IMR-90 (cell line): ENCODE data around the gene ABCC5. TPM values are rescaled to one million over a fixed set of nuclear protein-coding genes. Genes with fewer than 3 reads are reported as not detected.

Source experiments
- ATAC-seq: fragments of 200-7000 bp; cut with Tn5 transposase; 2 replicates; pipeline ENCODE4 v1.9.1; 2020; ENCODE audit warnings: low read depth, mild to moderate bottlenecking, moderate library complexity
- BruUV-seq: library from RNA; stranded (reverse); fragments of 400-500 nt; replicated peaks from 2 replicates; lab custom pipeline; 2021; lab: Mats Ljungman, UMichigan
- CTCF ChIA-PET: fragments of 300-600 bp; formaldehyde crosslinking; extraction: SDS; loops from one replicate; lab custom pipeline; 2021; ENCODE audit warnings: antibody characterized with exemption; lab: Yijun Ruan, JAX
- POLR2A ChIA-PET: fragments of 300-600 bp; sonication (Branson Sonifier 250); formaldehyde crosslinking; loops from one replicate; lab custom pipeline; 2022; ENCODE audit warnings: antibody characterized with exemption; ENCODE audit not compliant: unreplicated experiment; lab: Charles Lee
- DNase-seq: peaks from one replicate; pipeline ENCODE4 v3.0.0; 2013
- H2AFZ ChIP-seq: replicated peaks from 2 replicates; pipeline ENCODE3; 2013; ENCODE audit warnings: low read length, mild to moderate bottlenecking; ENCODE audit not compliant: poor library complexity
- H2AK5ac ChIP-seq: 2 replicates; pipeline ENCODE4 v1.6.1; 2013; ENCODE audit warnings: low read depth, low read length, inconsistent platforms
- H2AK9ac ChIP-seq: replicated peaks from 2 replicates; pipeline ENCODE3; 2013; ENCODE audit warnings: mild to moderate bottlenecking, low read depth, low read length, moderate library complexity; ENCODE audit not compliant: poor library complexity
- H2BK120ac ChIP-seq: 2 replicates; pipeline ENCODE4 v1.6.1; 2013; ENCODE audit warnings: low read depth, low read length, inconsistent platforms
- H2BK15ac ChIP-seq: 3 replicates; pipeline ENCODE4 v1.6.1; 2013; ENCODE audit warnings: low read depth, low read length, inconsistent platforms
- H2BK20ac ChIP-seq: 2 replicates; pipeline ENCODE4 v1.6.1; 2013; ENCODE audit warnings: low read depth, mild to moderate bottlenecking, inconsistent platforms, low read length, moderate library complexity
- H2BK5ac ChIP-seq: 2 replicates; pipeline ENCODE4 v1.6.1; 2013; ENCODE audit warnings: mild to moderate bottlenecking, low read depth, low read length, inconsistent platforms; ENCODE audit not compliant: poor library complexity, severe bottlenecking
- H3K14ac ChIP-seq: replicated peaks from 2 replicates; pipeline ENCODE4 v1.6.1; 2013; ENCODE audit warnings: low read depth, low read length, inconsistent platforms
- H3K18ac ChIP-seq: 2 replicates; pipeline ENCODE4 v1.6.1; 2013; ENCODE audit warnings: low read depth, low read length, control low read depth
- H3K23ac ChIP-seq: 2 replicates; pipeline ENCODE4 v1.6.1; 2013; ENCODE audit warnings: low read depth, low read length, inconsistent platforms
- H3K27ac ChIP-seq: 2 replicates; pipeline ENCODE4 v1.5.1; 2013; ENCODE audit warnings: mild to moderate bottlenecking, control low read depth, low read length; ENCODE audit not compliant: insufficient read depth
- H3K27me3 ChIP-seq: 2 replicates; pipeline ENCODE4 v1.6.1; 2013; ENCODE audit warnings: low read length; ENCODE audit not compliant: control insufficient read depth, insufficient read depth
- H3K36me3 ChIP-seq: 2 replicates; pipeline ENCODE4 v1.6.1; 2013; ENCODE audit warnings: low read length, mixed read lengths; ENCODE audit not compliant: control insufficient read depth, insufficient read depth
- H3K4ac ChIP-seq: 2 replicates; pipeline ENCODE4 v1.6.1; 2013; ENCODE audit warnings: low read depth, low read length, inconsistent platforms
- H3K4me1 ChIP-seq: 2 replicates; pipeline ENCODE4 v1.6.1; 2013; ENCODE audit warnings: low read length, mixed read lengths; ENCODE audit not compliant: control insufficient read depth, insufficient read depth
- H3K4me2 ChIP-seq: 2 replicates; pipeline ENCODE4 v1.6.1; 2013; ENCODE audit warnings: low read depth, mild to moderate bottlenecking, control low read depth, low read length, moderate library complexity
- H3K4me3 ChIP-seq: 2 replicates; pipeline ENCODE4 v1.5.1; 2013; ENCODE audit warnings: low read depth, mild to moderate bottlenecking, control low read depth, low read length, moderate library complexity; ENCODE audit not compliant: insufficient read depth
- H3K56ac ChIP-seq: 2 replicates; pipeline ENCODE4 v1.6.1; 2013; ENCODE audit warnings: low read length, inconsistent platforms; ENCODE audit not compliant: insufficient read depth; ENCODE audit errors: extremely low read depth
- H3K79me1 ChIP-seq, 2 experiments: 2 replicates each; pipeline ENCODE4 v1.6.1; 2013; ENCODE audit warnings: low read length in 2 of 2, inconsistent platforms in 1 of 2, low read depth in 1 of 2
- H3K9ac ChIP-seq: 2 replicates; pipeline ENCODE4 v1.6.1; 2013; ENCODE audit warnings: low read depth, low read length, control low read depth
- H3K9me1 ChIP-seq: 2 replicates; pipeline ENCODE4 v1.6.1; 2013; ENCODE audit warnings: low read length, inconsistent platforms; ENCODE audit not compliant: insufficient read depth
- H3K9me3 ChIP-seq: 2 replicates; pipeline ENCODE4 v1.6.1; 2013; ENCODE audit warnings: low read length; ENCODE audit not compliant: control insufficient read depth, insufficient read depth
- H4K20me1 ChIP-seq: 2 replicates; pipeline ENCODE4 v1.6.1; 2013; ENCODE audit warnings: low read length, inconsistent platforms; ENCODE audit not compliant: insufficient read depth
- H4K5ac ChIP-seq: 2 replicates; pipeline ENCODE4 v1.6.1; 2013; ENCODE audit warnings: mild to moderate bottlenecking, low read depth, low read length, control low read depth
- H4K8ac ChIP-seq, 2 experiments: 2 replicates each; pipeline ENCODE4 v1.6.1; 2013; ENCODE audit warnings: low read depth in 2 of 2, low read length in 2 of 2, control low read depth in 1 of 2, inconsistent platforms in 1 of 2
- H4K91ac ChIP-seq: 2 replicates; pipeline ENCODE4 v1.6.1; 2013; ENCODE audit warnings: low read depth, low read length, inconsistent platforms; ENCODE audit not compliant: insufficient read depth
- BHLHE40 ChIP-seq: fragments of 150-350 bp; IDR thresholded peaks from 2 replicates; pipeline ENCODE4 v1.6.1; 2016; ENCODE audit warnings: mild to moderate bottlenecking, low read depth, low read length
- CEBPB ChIP-seq: IDR thresholded peaks from 2 replicates; pipeline ENCODE4 v1.6.1; 2012; ENCODE audit warnings: low read depth, low read length, improper control_type of control experiment
- CHD1 ChIP-seq: IDR thresholded peaks from 2 replicates; pipeline ENCODE4 v1.6.1; 2012; ENCODE audit warnings: low read depth, low read length, improper control_type of control experiment
- FOS ChIP-seq: fragments of 150-350 bp; IDR thresholded peaks from 2 replicates; pipeline ENCODE4 v1.6.1; 2016; ENCODE audit warnings: low read depth, low read length
- MAFK ChIP-seq: IDR thresholded peaks from 2 replicates; pipeline ENCODE4 v1.6.1; 2012; ENCODE audit warnings: low read depth, low read length, improper control_type of control experiment
- MAZ ChIP-seq: IDR thresholded peaks from 2 replicates; pipeline ENCODE4 v1.6.1; 2012; ENCODE audit warnings: low read depth, mild to moderate bottlenecking, low read length, improper control_type of control experiment, moderate library complexity, borderline replicate concordance
- MXI1 ChIP-seq: IDR thresholded peaks from 2 replicates; pipeline ENCODE4 v1.6.1; 2012; ENCODE audit warnings: low read depth, mild to moderate bottlenecking, low read length, moderate library complexity, borderline replicate concordance
- NFE2L2 ChIP-seq: fragments of 150-350 bp; IDR thresholded peaks from 2 replicates; pipeline ENCODE4 v1.6.1; 2016; ENCODE audit warnings: low read depth, mild to moderate bottlenecking, low read length
- POLR2A ChIP-seq: IDR thresholded peaks from 2 replicates; pipeline ENCODE4 v1.6.1; 2012; ENCODE audit warnings: mild to moderate bottlenecking, low read depth, low read length
- RAD21 ChIP-seq: IDR thresholded peaks from 2 replicates; pipeline ENCODE4 v1.6.1; 2012; ENCODE audit warnings: low read length, improper control_type of control experiment
- RCOR1 ChIP-seq: IDR thresholded peaks from 2 replicates; pipeline ENCODE4 v1.6.1; 2012; ENCODE audit warnings: mild to moderate bottlenecking, low read length, improper control_type of control experiment; ENCODE audit not compliant: insufficient replicate concordance
- RFX5 ChIP-seq: IDR thresholded peaks from 2 replicates; pipeline ENCODE4 v1.8.0; 2012; ENCODE audit warnings: low read depth, mild to moderate bottlenecking, low read length, moderate library complexity
- SMC3 ChIP-seq: fragments of 150-350 bp; IDR thresholded peaks from 2 replicates; pipeline ENCODE4 v1.6.1; 2016; ENCODE audit warnings: low read depth, mild to moderate bottlenecking, antibody characterized with exemption, low read length, moderate library complexity
- WGBS, 2 experiments: methylation state at CpG; one replicate each; pipeline versions ENCODE4 v1.1.5 to v1.1.7; 2013; ENCODE audit warnings: missing lambda C conversion rate in 2 of 2; ENCODE audit not compliant: insufficient read length in 1 of 2; ENCODE audit errors: extremely low coverage in 2 of 2; 5-methylcytosine and 5-hydroxymethylcytosine counted together
- dilution Hi-C: fragments of 300-500 bp; cut with HindIII; formaldehyde crosslinking; loops from one replicate; pipeline ENCODE4 v1.14.3; 2018; ENCODE audit warnings: low sequenced_read_pairs; ENCODE audit not compliant: unreplicated experiment
- in situ Hi-C: fragments of 300-500 bp; cut with MboI; formaldehyde crosslinking; loops from 3 replicates; pipeline ENCODE4 v1.14.3; 2019; ENCODE audit warnings: low sequenced_read_pairs, inconsistent platforms, mixed read lengths
- intact Hi-C: fragments of 100-400 bp; cut with micrococcal nuclease; formaldehyde crosslinking; loops from 2 replicates; pipeline ENCODE4 v1.10.0; 2022
- polyA plus RNA-seq, 3 experiments: library from polyadenylated mRNA; depleted of rRNA; stranded (reverse); fragments of >200 nt; gene quantifications; 2 replicates each; pipeline ENCODE4 v1.2.3, GENCODE V29; 2012; ENCODE audit warnings: low replicate concordance in 1 of 3
- total RNA-seq: library from RNA; depleted of rRNA; stranded (reverse); fragments of >200 nt; gene quantifications from 2 replicates; pipeline ENCODE4 v1.2.3, GENCODE V29; 2012
- TF ChIP-seq, protein P1 (sequence below): conservative IDR thresholded peaks from 2 replicates; pipeline ENCODE4 v1.5.1; 2012; ENCODE audit warnings: mild to moderate bottlenecking, low read depth, low read length, improper control_type of control experiment
- TF ChIP-seq, protein P2 (sequence below): fragments of 150-350 bp; IDR thresholded peaks from 2 replicates; pipeline ENCODE4 v1.6.1; 2016; ENCODE audit warnings: low read depth, mild to moderate bottlenecking, low read length, moderate library complexity, borderline replicate concordance
- TF ChIP-seq, protein P3 (sequence below): fragments of 150-350 bp; IDR thresholded peaks from 2 replicates; pipeline ENCODE4 v1.6.1; 2017; ENCODE audit warnings: mild to moderate bottlenecking, antibody characterized with exemption, low read length, low read depth

The ABCC5 gene
- total and polyA plus RNA-seq, 2 of the 4 experiments (the other 2 are of a cell fraction): 8.4 to 17.7 TPM

DNA sequence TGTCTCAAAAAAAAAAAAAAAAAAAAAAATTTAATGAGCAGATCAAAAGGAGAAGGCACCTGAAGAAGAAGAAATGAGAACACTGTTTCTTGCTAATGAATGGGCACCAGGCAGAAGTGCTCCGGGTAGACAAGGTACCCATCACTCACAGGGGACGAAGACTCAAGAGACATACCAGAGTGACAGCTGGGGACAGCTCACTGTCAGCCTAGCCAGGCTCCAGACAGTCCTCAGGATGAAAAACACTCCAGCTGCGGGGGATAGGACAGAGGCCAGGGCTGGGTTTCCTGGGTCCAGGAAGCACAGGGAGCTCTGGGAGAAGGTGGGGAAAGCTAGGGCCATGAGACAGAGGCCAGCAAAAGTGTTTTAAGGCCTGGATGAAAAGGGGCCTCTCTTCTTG lies 84.5 kb downstream of the ABCC5 start:
- H3K27ac ChIP-seq: no peak overlapping the region
- TF ChIP-seq, protein P1, sequence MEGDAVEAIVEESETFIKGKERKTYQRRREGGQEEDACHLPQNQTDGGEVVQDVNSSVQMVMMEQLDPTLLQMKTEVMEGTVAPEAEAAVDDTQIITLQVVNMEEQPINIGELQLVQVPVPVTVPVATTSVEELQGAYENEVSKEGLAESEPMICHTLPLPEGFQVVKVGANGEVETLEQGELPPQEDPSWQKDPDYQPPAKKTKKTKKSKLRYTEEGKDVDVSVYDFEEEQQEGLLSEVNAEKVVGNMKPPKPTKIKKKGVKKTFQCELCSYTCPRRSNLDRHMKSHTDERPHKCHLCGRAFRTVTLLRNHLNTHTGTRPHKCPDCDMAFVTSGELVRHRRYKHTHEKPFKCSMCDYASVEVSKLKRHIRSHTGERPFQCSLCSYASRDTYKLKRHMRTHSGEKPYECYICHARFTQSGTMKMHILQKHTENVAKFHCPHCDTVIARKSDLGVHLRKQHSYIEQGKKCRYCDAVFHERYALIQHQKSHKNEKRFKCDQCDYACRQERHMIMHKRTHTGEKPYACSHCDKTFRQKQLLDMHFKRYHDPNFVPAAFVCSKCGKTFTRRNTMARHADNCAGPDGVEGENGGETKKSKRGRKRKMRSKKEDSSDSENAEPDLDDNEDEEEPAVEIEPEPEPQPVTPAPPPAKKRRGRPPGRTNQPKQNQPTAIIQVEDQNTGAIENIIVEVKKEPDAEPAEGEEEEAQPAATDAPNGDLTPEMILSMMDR: no peak
- TF ChIP-seq NFE2L2 (no peak), CEBPB (no peak), MAZ (no peak), CHD1 (no peak), RCOR1 (no peak), POLR2A (no peak), MAFK (no peak), BHLHE40 (no peak), SMC3 (no peak), FOS (no peak), MXI1 (no peak), RAD21 (no peak), RFX5 (no peak)
- TF ChIP-seq, protein P2, sequence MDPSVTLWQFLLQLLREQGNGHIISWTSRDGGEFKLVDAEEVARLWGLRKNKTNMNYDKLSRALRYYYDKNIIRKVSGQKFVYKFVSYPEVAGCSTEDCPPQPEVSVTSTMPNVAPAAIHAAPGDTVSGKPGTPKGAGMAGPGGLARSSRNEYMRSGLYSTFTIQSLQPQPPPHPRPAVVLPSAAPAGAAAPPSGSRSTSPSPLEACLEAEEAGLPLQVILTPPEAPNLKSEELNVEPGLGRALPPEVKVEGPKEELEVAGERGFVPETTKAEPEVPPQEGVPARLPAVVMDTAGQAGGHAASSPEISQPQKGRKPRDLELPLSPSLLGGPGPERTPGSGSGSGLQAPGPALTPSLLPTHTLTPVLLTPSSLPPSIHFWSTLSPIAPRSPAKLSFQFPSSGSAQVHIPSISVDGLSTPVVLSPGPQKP: no peak
- TF ChIP-seq, protein P3, sequence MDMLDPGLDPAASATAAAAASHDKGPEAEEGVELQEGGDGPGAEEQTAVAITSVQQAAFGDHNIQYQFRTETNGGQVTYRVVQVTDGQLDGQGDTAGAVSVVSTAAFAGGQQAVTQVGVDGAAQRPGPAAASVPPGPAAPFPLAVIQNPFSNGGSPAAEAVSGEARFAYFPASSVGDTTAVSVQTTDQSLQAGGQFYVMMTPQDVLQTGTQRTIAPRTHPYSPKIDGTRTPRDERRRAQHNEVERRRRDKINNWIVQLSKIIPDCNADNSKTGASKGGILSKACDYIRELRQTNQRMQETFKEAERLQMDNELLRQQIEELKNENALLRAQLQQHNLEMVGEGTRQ: no peak
- ChIA-PET POLR2A (no interaction called here), CTCF (no interaction called here)
- no peaks in the 10 kb centered on the region for H3K79me1 ChIP-seq
- no peak overlapping the region for H3K4me2 ChIP-seq
- H3K27me3 ChIP-seq: no peaks in the 10 kb centered on the region
- no peak overlapping the region for H4K8ac ChIP-seq
- H3K9me3 ChIP-seq: no peaks in the 10 kb centered on the region
- no peak overlapping the region for H3K56ac ChIP-seq
- H3K36me3 ChIP-seq: peaks cover 24% of the 10 kb centered on the region
- dilution Hi-C loops (no loop called here), intact Hi-C loops (no loop called here), in situ Hi-C loops (no loop called here)
- H3K14ac ChIP-seq: no peak overlapping the region
- DNase-seq (no peak), ATAC-seq (no peak)
- H2AFZ ChIP-seq: no peak overlapping the region
- no peak overlapping the region for H3K9ac ChIP-seq
- no peak overlapping the region for H2BK120ac ChIP-seq
- H2BK15ac ChIP-seq: no peak overlapping the region
- no peak overlapping the region for H4K91ac ChIP-seq
- H3K18ac ChIP-seq: no peak overlapping the region
- whole genome bisulfite sequencing, 2 experiments: no CpG with 5 or more reads among the region's 3 CpGs
- no peaks in the 10 kb centered on the region for H4K20me1 ChIP-seq
- no peak overlapping the region for H2AK9ac ChIP-seq
- H2BK20ac ChIP-seq: no peak overlapping the region
- H3K4me1 ChIP-seq: no peaks in the 10 kb centered on the region
- H3K4me3 ChIP-seq: no peak overlapping the region
- no peak overlapping the region for H3K23ac ChIP-seq
- H3K9me1 ChIP-seq: peaks cover 11% of the 10 kb centered on the region; the same call in 1 of the 2 replicates
- BruUV-seq: no TSS peak
- no peak overlapping the region for H4K5ac ChIP-seq
- no peak overlapping the region for H2BK5ac ChIP-seq
- no peak overlapping the region for H2AK5ac ChIP-seq
- H3K4ac ChIP-seq: no peak overlapping the region
